ENCODE data around the gene C19orf53. TPM values are rescaled to one million over a fixed set of nuclear protein-coding genes. Genes with fewer than 3 reads are reported as not detected.

C19orf53 gene
- total RNA-seq, 3 donors from 2014 or later (not counting 1 experiment from before 2014, with no cell fraction given): 52.2 to 56.6 (median 54.7) TPM

DNA sequence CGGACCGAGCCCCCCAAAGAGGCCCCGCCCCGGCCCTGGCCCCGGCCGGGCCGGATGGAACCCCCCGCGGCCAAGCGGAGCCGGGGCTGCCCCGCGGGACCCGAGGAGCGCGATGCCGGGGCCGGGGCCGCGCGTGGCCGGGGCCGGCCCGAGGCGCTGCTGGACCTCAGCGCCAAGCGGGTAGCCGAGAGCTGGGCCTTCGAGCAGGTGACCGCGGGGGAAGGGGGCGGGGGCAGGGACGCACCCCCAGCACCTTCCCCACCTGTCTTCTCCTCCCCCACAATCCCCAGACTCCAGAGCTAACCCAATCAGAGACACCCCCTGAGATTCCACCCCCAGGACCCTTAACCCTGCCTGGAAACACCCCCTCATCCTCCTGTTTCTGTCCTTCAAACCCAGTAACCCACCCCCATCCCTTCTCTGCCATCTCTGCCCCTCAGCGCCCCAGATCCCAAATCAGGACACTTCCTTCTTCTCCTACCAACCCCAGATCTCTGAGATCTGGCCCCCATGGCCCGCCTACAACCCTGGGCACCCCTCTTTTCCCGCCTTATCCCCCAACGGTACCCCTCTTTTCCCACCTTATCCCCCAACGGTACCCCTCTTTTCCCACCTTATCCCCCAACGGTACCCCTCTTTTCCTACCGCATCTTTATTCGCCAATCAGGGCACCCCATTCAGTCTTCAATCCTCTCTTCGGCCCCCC lies 21.5 kb downstream of the C19orf53 start:
- 2% methylated on average over 42 of the region's 42 CpGs for WGBS (ENCODE audit: insufficient coverage)
- no peaks in the 10 kb centered on the region for H3K27me3 Mint-ChIP-seq (ENCODE audit: low read depth in 2 of 2)
- peak; percentile 17 to 34 (median 22) for ATAC-seq

GRCh38 chr19:13796301-13797057 lies 22.2 kb downstream of the C19orf53 start:
- intact Hi-C loops (cut with micrococcal nuclease): no loop called here

More for the DNA sequence above, 21.5 kb downstream of the C19orf53 start:
- no peaks in the 10 kb centered on the region for H3K27me3 ChIP-seq (ENCODE audit: control insufficient read depth, insufficient read depth, low read length)
- no peak for TF ChIP-seq CTCF (IDR thresholded peaks at IDR 0.05)
- H3K9me3 ChIP-seq (ENCODE audit: control insufficient read depth, insufficient read depth, low read length): no peaks in the 10 kb centered on the region
- Mint-ChIP-seq H3K27ac (peak overlapping the region; percentile 59 to 98), H3K4me3 (peak overlapping the region; percentile 89), H3K9me3 (no peaks in the 10 kb centered on the region), H3K36me3 (no peaks in the 10 kb centered on the region), H3K4me1 (peaks cover 18 to 29% of the 10 kb centered on the region in 2 donors)
- no peaks in the 10 kb centered on the region for H3K36me3 ChIP-seq (ENCODE audit: control insufficient read depth, insufficient read depth, low read length)
- intact Hi-C loops (cut with micrococcal nuclease): loop anchor here (1.0 kb wide), 1 partner anchor 21 kb away; the partner anchor contains the start of gene C19orf53
- H3K4me1 ChIP-seq (ENCODE audit: control insufficient read depth, insufficient read depth, low read length): peaks cover 25% of the 10 kb centered on the region
- peak overlapping the region; percentile 69 for H3K4me3 ChIP-seq (ENCODE audit: low read length)
- H3K27ac ChIP-seq (ENCODE audit: low read length): peak overlapping the region; percentile 44
- peak in 1 of 2 donors; percentile 41 for DNase-seq

DNA sequence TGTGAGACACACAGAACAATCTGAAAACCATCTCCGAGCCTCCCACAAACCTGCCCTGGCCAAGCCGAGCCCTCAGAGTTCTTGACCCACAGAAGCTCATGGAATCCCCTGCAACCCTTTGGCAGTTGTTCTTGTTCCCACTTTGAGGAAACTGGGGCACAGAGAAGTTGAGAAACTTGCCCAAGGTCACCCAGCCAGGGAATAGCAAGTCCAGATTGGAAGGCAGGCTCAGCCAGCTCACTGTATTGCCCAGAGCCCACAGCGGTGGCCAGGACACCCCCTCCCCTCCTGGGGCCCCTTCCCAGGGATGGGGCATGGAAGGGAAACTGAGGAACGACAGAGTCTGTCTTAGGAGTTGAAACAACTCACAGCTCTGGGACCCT lies 22.8 kb downstream of the C19orf53 start:
- Mint-ChIP-seq H3K9me3 (no peaks in the 10 kb centered on the region), H3K4me3 (peak overlapping the region; percentile 89), H3K27me3 (ENCODE audit: low read depth in 2 of 2) (no peaks in the 10 kb centered on the region), H3K27ac (no peak overlapping the region), H3K4me1 (peaks cover 18 to 35% of the 10 kb centered on the region in 2 donors), H3K36me3 (no peaks in the 10 kb centered on the region)
- intact Hi-C loops (cut with micrococcal nuclease): no loop called here
- ATAC-seq (no peak), DNase-seq (no peak)
- TF ChIP-seq CTCF (IDR thresholded peaks at IDR 0.05): no peak
- Histone ChIP-seq H3K4me1 (ENCODE audit: control insufficient read depth, insufficient read depth, low read length) (peaks cover 25% of the 10 kb centered on the region), H3K27me3 (ENCODE audit: control insufficient read depth, insufficient read depth, low read length) (no peaks in the 10 kb centered on the region), H3K4me3 (ENCODE audit: low read length) (no peak overlapping the region), H3K36me3 (ENCODE audit: control insufficient read depth, insufficient read depth, low read length) (no peaks in the 10 kb centered on the region), H3K27ac (ENCODE audit: low read length) (no peak overlapping the region), H3K9me3 (ENCODE audit: control insufficient read depth, insufficient read depth, low read length) (no peaks in the 10 kb centered on the region)
- WGBS (ENCODE audit: insufficient coverage): 86% methylated on average over 4 of the region's 4 CpGs

More at GRCh38 chr19:13796301-13797057, 22.2 kb downstream of the C19orf53 start:
- Mint-ChIP-seq H3K4me1 (peaks cover 18 to 35% of the 10 kb centered on the region in 2 donors), H3K4me3 (peak overlapping the region; percentile 89), H3K27ac (peak overlapping the region; percentile 59 to 98), H3K9me3 (no peaks in the 10 kb centered on the region), H3K36me3 (no peaks in the 10 kb centered on the region), H3K27me3 (ENCODE audit: low read depth in 2 of 2) (no peaks in the 10 kb centered on the region)
- peak overlapping the region; percentile 51 for H3K4me3 ChIP-seq (ENCODE audit: low read length)
- DNase-seq (no peak), ATAC-seq (no peak)
- no peaks in the 10 kb centered on the region for H3K9me3 ChIP-seq (ENCODE audit: control insufficient read depth, insufficient read depth, low read length)
- H3K4me1 ChIP-seq (ENCODE audit: control insufficient read depth, insufficient read depth, low read length): peaks cover 25% of the 10 kb centered on the region
- no peak for TF ChIP-seq CTCF (IDR thresholded peaks at IDR 0.05)
- H3K36me3 ChIP-seq (ENCODE audit: control insufficient read depth, insufficient read depth, low read length): no peaks in the 10 kb centered on the region
- 29% methylated on average over 12 of the region's 12 CpGs for WGBS (ENCODE audit: insufficient coverage)
- H3K27me3 ChIP-seq (ENCODE audit: control insufficient read depth, insufficient read depth, low read length): no peaks in the 10 kb centered on the region
- no peak overlapping the region for H3K27ac ChIP-seq (ENCODE audit: low read length)

All from natural killer cell (primary cell).